Lung (tissue), 12 donors: ENCODE measurements around the gene RMI2. TPM values are rescaled to one million over a fixed set of nuclear protein-coding genes. Genes with fewer than 3 reads are reported as not detected.

Source experiments
- ATAC-seq: fragments of 200-7000 bp; cut with Tn5 transposase; one replicate; pipeline ENCODE4 v1.9.1; 2020; ENCODE audit warnings: moderate number of reproducible peaks; ENCODE audit not compliant: insufficient read depth, low FRiP score
- DNase-seq, 3 donors: peaks; one replicate each; pipeline ENCODE4 v3.0.0-alpha.2; 2013 to 2017
- H3K27ac ChIP-seq, 2 donors: one replicate each; pipeline ENCODE4 v1.5.1; 2013; ENCODE audit warnings: mild to moderate bottlenecking in 2 of 2, moderate library complexity in 2 of 2, control low read depth in 1 of 2, inconsistent platforms in 1 of 2, low read depth in 1 of 2, low read length in 1 of 2
- H3K27me3 ChIP-seq, 3 donors: one replicate each; pipeline ENCODE4 v1.5.1; 2013; ENCODE audit warnings: low read length in 2 of 3; ENCODE audit not compliant: control insufficient read depth in 3 of 3, insufficient read depth in 3 of 3
- H3K36me3 ChIP-seq, 4 donors: one replicate each; pipeline ENCODE4 v1.5.1; 2013; ENCODE audit warnings: low read length in 4 of 4, mild to moderate bottlenecking in 1 of 4, moderate library complexity in 1 of 4; ENCODE audit not compliant: control insufficient read depth in 4 of 4, insufficient read depth in 4 of 4
- H3K4me1 ChIP-seq, 5 donors: one replicate each; pipeline ENCODE4 v1.5.1; 2013; ENCODE audit warnings: low read length in 5 of 5, mild to moderate bottlenecking in 2 of 5, moderate library complexity in 1 of 5; ENCODE audit not compliant: control insufficient read depth in 5 of 5, insufficient read depth in 5 of 5
- H3K4me3 ChIP-seq: one replicate; pipeline ENCODE4 v1.5.1; 2013; ENCODE audit warnings: mild to moderate bottlenecking, control low read depth, moderate library complexity
- H3K9ac ChIP-seq, 2 donors: one replicate each; pipeline ENCODE4 v1.5.1; 2013; ENCODE audit warnings: low read length in 2 of 2, control low read depth in 1 of 2; ENCODE audit not compliant: insufficient read depth in 1 of 2
- H3K9me3 ChIP-seq, 4 donors: one replicate each; pipeline ENCODE4 v1.5.1; 2013; ENCODE audit warnings: low read length in 3 of 4, mild to moderate bottlenecking in 1 of 4, moderate library complexity in 1 of 4; ENCODE audit not compliant: control insufficient read depth in 4 of 4, insufficient read depth in 3 of 4
- CTCF ChIP-seq: IDR thresholded peaks from 2 replicates; pipeline ENCODE4 v1.5.1; 2012; ENCODE audit warnings: mild to moderate bottlenecking; ENCODE audit errors: control extremely low read depth, extremely low read depth
- WGBS, 2 donors: extraction: QIAGEN DNeasy Blood & Tissue Kit; methylation state at CpG; one replicate each; pipeline ENCODE4 v1.1.7; 2013; 5-methylcytosine and 5-hydroxymethylcytosine counted together
- polyA plus RNA-seq, 2 donors: library from polyadenylated mRNA; stranded (reverse); fragments of 200-250 nt; gene quantifications; one replicate each; pipeline ENCODE4 v1.2.1, GENCODE V29; 2013
- total RNA-seq, 2 donors: library from RNA; depleted of rRNA in 1 of 2; stranded (reverse); fragments of >200 nt in 1 of 2; gene quantifications; one replicate each; pipeline ENCODE4 v1.2.1, GENCODE V29; 2014 to 2021
- donor health status: control.
- donor health status: control.
- donor health status: Bipolar disorder and iron deficiency.
- donor health status: healthy.
- donor health status: DM: yes; HTN: yes; CAD: no.

RMI2 gene
- total and polyA plus RNA-seq, 4 donors = 2.5 to 7.2 (median 4.5) TPM

GRCh38 chr16:11306997-11307638 lies 38.1 kb upstream of the RMI2 start:
- Histone ChIP-seq H3K9ac (no peak overlapping the region), H3K4me3 (no peak overlapping the region), H3K9me3 (no peaks in the 10 kb centered on the region), H3K27ac (peak overlapping the region in 1 of 2 donors; percentile 37), H3K27me3 (no peaks in the 10 kb centered on the region), H3K4me1 (peaks cover 0 to 20% (median 3%) of the 10 kb centered on the region in 5 donors), H3K36me3 (no peaks in the 10 kb centered on the region)
- DNase-seq (peak in 2 of 3 donors; percentile 48 to 79), ATAC-seq (peak; percentile 48)
- 43 to 57% methylated on average over 7 of the region's 7 CpGs for WGBS, 2 donors
- no peak for TF ChIP-seq CTCF

- Histone ChIP-seq H3K27me3 (no peaks in the 10 kb centered on the region), H3K4me3 (no peak overlapping the region), H3K36me3 (no peaks in the 10 kb centered on the region), H3K9ac (no peak overlapping the region), H3K4me1 (peaks cover 0 to 22% (median 3%) of the 10 kb centered on the region in 5 donors), H3K27ac (peak overlapping the region in 1 of 2 donors; percentile 94), H3K9me3 (no peaks in the 10 kb centered on the region)
- TF ChIP-seq CTCF = no peak
- 68 to 72% methylated on average over 21 of the region's 21 CpGs for WGBS, 2 donors
- DNase-seq (no peak), ATAC-seq (no peak)
Observed at GRCh38 chr16:11307639-11308492, 37.4 kb upstream of the RMI2 start.

- Histone ChIP-seq H3K27ac (peak overlapping the region in 1 of 2 donors; percentile 94), H3K4me1 (peaks cover 0 to 24% (median 5%) of the 10 kb centered on the region in 5 donors), H3K36me3 (no peaks in the 10 kb centered on the region), H3K9me3 (no peaks in the 10 kb centered on the region), H3K27me3 (no peaks in the 10 kb centered on the region), H3K9ac (no peak overlapping the region), H3K4me3 (no peak overlapping the region)
- ATAC-seq (no peak), DNase-seq (no peak)
- TF ChIP-seq CTCF = no peak
- 44 to 60% methylated on average over 15 of the region's 15 CpGs for WGBS, 2 donors
Observed at GRCh38 chr16:11308493-11309283, 36.6 kb upstream of the RMI2 start.
